ENCODE data around the gene GRAMD4. TPM values are rescaled to one million over a fixed set of nuclear protein-coding genes. Genes with fewer than 3 reads are reported as not detected.

Gene GRAMD4
- polyA plus RNA-seq, 3 donors = 9.5 to 33.3 (median 12.6) TPM

- no peak for TF ChIP-seq CTCF (IDR thresholded peaks at IDR 0.05)
- Mint-ChIP-seq H3K4me3 (no peak overlapping the region), H3K27me3 (ENCODE audit: low read depth in 3 of 3) (no peaks in the 10 kb centered on the region), H3K4me1 (peaks cover under 1% of the 10 kb centered on the region), H3K36me3 (peaks cover 73 to 92% of the 10 kb centered on the region in 2 donors), H3K9me3 (no peaks in the 10 kb centered on the region), H3K27ac (peak overlapping the region in 2 of 7 donors; percentile 2 to 17)
- H3K9me3 ChIP-seq (replicated peaks in 1 of 2; ENCODE audit: control insufficient read depth in 1 of 2, insufficient read depth in 1 of 2, low read length in 2 of 2) = no peaks in the 10 kb centered on the region
- no peak overlapping the region for H3K9ac ChIP-seq (ENCODE audit: insufficient read depth, low read length, poor library complexity, severe bottlenecking)
- 93% methylated on average over 11 of the region's 11 CpGs for WGBS (ENCODE audit: insufficient coverage)
- peaks cover 63 to 91% of the 10 kb centered on the region in 2 donors for H3K36me3 ChIP-seq (replicated peaks in 1 of 2; ENCODE audit: control insufficient read depth in 1 of 2, insufficient read depth in 2 of 2, low read length in 2 of 2)
- peaks cover 44% of the 10 kb centered on the region for H3K79me2 ChIP-seq (ENCODE audit: insufficient read depth, low read length)
- no peaks in the 10 kb centered on the region for H3K27me3 ChIP-seq (ENCODE audit: control insufficient read depth in 2 of 2, insufficient read depth in 2 of 2, low read length in 2 of 2)
- H2AFZ ChIP-seq (ENCODE audit: insufficient read depth, low read depth, low read length, poor library complexity, severe bottlenecking) = no peak overlapping the region
- no peak overlapping the region for H3K4me3 ChIP-seq (replicated peaks in 1 of 3; ENCODE audit: low read depth in 2 of 3, low read length in 3 of 3)
- no peaks in the 10 kb centered on the region for H3K4me1 ChIP-seq (ENCODE audit: control insufficient read depth in 1 of 2, insufficient read depth in 2 of 2, low read length in 2 of 2)
- intact Hi-C loops (cut with micrococcal nuclease) = no loop called here
- DNase-seq = no peak
- H3K27ac ChIP-seq (ENCODE audit: low read depth in 1 of 2, low read length in 2 of 2) = no peak overlapping the region
- H3K4me2 ChIP-seq (replicated peaks; ENCODE audit: extremely low read depth, low read length, poor library complexity, severe bottlenecking) = no peak overlapping the region
- H4K20me1 ChIP-seq (ENCODE audit: insufficient read depth, low read length) = peaks cover 91% of the 10 kb centered on the region
Observed at GRCh38 chr22:46719921-46720320, 99.7 kb downstream of the GRAMD4 start.

DNA sequence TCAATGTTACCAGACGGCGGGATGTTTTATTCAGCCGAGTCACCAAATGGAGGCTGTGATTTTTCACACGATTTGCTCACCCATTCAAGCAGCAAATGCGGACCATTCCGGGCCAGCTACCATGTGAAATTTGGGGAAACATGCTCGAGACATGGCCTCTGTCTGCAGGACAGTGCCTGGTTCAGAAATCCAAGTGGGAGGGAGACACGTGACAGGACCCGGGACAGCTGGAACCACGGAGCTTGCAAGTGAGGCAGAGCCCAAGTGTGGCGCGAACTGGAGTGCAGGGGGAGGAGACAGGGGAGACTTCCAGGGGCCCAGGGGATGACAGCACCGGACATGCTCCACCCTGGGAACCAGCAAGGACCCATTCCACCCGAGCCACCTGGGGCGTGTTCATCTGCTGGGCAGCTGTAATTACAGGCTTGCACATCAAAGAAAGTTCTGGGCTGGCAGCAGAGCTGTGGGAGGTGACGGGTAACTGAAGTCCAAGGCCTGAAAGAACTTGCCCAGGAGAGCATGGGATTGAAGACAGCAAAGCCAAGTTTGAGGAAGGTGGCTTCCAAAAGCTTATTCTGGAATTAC lies 101.4 kb downstream of the GRAMD4 start:
- Histone ChIP-seq H3K4me2 (replicated peaks; ENCODE audit: extremely low read depth, low read length, poor library complexity, severe bottlenecking) (no peak overlapping the region), H3K4me3 (replicated peaks in 1 of 3; ENCODE audit: low read depth in 2 of 3, low read length in 3 of 3) (no peak overlapping the region), H4K20me1 (ENCODE audit: insufficient read depth, low read length) (peaks cover 92% of the 10 kb centered on the region), H3K79me2 (ENCODE audit: insufficient read depth, low read length) (peaks cover 58% of the 10 kb centered on the region), H3K9ac (ENCODE audit: insufficient read depth, low read length, poor library complexity, severe bottlenecking) (no peak overlapping the region), H3K4me1 (ENCODE audit: control insufficient read depth in 1 of 2, insufficient read depth in 2 of 2, low read length in 2 of 2) (no peaks in the 10 kb centered on the region), H2AFZ (ENCODE audit: insufficient read depth, low read depth, low read length, poor library complexity, severe bottlenecking) (no peak overlapping the region), H3K36me3 (replicated peaks in 1 of 2; ENCODE audit: control insufficient read depth in 1 of 2, insufficient read depth in 2 of 2, low read length in 2 of 2) (peaks cover 65 to 92% of the 10 kb centered on the region in 2 donors), H3K27me3 (ENCODE audit: control insufficient read depth in 2 of 2, insufficient read depth in 2 of 2, low read length in 2 of 2) (no peaks in the 10 kb centered on the region), H3K27ac (ENCODE audit: low read depth in 1 of 2, low read length in 2 of 2) (peak overlapping the region in 1 of 2 donors; percentile 8), H3K9me3 (replicated peaks in 1 of 2; ENCODE audit: control insufficient read depth in 1 of 2, insufficient read depth in 1 of 2, low read length in 2 of 2) (no peaks in the 10 kb centered on the region)
- TF ChIP-seq CTCF (IDR thresholded peaks at IDR 0.05) = no peak
- intact Hi-C loops (cut with micrococcal nuclease) = no loop called here
- DNase-seq = no peak
- 97% methylated on average over 16 of the region's 16 CpGs for WGBS (ENCODE audit: insufficient coverage)
- peaks cover 3% of the 10 kb centered on the region for H3K4me1 Mint-ChIP-seq
- H3K27ac Mint-ChIP-seq = peak overlapping the region in 4 of 7 donors; percentile 17 to 85 (median 46)
- H3K36me3 Mint-ChIP-seq = peaks cover 75 to 93% of the 10 kb centered on the region in 2 donors
- no peak overlapping the region for H3K4me3 Mint-ChIP-seq
- no peaks in the 10 kb centered on the region for H3K27me3 Mint-ChIP-seq (ENCODE audit: low read depth in 3 of 3)
- H3K9me3 Mint-ChIP-seq = no peaks in the 10 kb centered on the region

Measured in CD14-positive monocyte (primary cell).